NB4 (cell line): Measurements from ENCODE around the gene COPB2.

Source experiments
- DNase-seq: peaks from one replicate; pipeline ENCODE4 v3.0.0; 2010; ENCODE audit warnings: low read depth
- H3K4me3 ChIP-seq: one replicate; pipeline ENCODE4 v1.5.1; 2011; ENCODE audit warnings: mild to moderate bottlenecking, low read depth, low read length, moderate library complexity
- MYC ChIP-seq: IDR thresholded peaks from 2 replicates; pipeline ENCODE4 v1.6.1; 2011; ENCODE audit warnings: low read depth, low read length
- POLR2A ChIP-seq: IDR thresholded peaks from 2 replicates; pipeline ENCODE4 v1.6.1; 2011; ENCODE audit warnings: mild to moderate bottlenecking; ENCODE audit not compliant: insufficient read length; ENCODE audit errors: extremely low read depth
- TF ChIP-seq, protein P1 (sequence below): IDR thresholded peaks from one replicate; pipeline ENCODE4 v1.5.1; 2012; ENCODE audit warnings: low read depth, low read length
- TF ChIP-seq, protein P2 (sequence below): IDR thresholded peaks from 2 replicates; pipeline ENCODE4 v1.6.1; 2011; ENCODE audit warnings: low read depth, low read length

Gene COPB2

DNA sequence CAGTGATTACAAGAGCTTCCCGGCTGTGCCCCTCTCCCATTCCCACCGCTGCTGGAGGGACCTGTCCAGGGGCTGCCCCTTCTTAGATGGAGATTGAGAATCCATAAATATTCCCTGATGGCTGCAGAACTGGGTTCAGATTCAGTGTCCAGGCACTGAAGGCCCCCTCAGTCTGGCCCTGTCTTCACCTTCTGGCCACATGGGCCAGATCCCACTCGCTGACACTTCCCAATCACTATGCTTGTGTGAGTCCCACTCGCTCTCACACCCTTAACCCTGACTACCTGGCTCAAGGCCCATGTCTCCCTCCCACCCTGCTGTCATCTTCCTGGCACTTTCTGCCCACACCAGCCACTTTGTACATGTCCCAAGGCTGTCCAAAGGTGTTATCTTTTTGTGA lies 61.1 kb downstream of the COPB2 start:
- no peak for DNase-seq
- TF ChIP-seq, protein P1, sequence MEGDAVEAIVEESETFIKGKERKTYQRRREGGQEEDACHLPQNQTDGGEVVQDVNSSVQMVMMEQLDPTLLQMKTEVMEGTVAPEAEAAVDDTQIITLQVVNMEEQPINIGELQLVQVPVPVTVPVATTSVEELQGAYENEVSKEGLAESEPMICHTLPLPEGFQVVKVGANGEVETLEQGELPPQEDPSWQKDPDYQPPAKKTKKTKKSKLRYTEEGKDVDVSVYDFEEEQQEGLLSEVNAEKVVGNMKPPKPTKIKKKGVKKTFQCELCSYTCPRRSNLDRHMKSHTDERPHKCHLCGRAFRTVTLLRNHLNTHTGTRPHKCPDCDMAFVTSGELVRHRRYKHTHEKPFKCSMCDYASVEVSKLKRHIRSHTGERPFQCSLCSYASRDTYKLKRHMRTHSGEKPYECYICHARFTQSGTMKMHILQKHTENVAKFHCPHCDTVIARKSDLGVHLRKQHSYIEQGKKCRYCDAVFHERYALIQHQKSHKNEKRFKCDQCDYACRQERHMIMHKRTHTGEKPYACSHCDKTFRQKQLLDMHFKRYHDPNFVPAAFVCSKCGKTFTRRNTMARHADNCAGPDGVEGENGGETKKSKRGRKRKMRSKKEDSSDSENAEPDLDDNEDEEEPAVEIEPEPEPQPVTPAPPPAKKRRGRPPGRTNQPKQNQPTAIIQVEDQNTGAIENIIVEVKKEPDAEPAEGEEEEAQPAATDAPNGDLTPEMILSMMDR: no peak
- TF ChIP-seq, protein P2, sequence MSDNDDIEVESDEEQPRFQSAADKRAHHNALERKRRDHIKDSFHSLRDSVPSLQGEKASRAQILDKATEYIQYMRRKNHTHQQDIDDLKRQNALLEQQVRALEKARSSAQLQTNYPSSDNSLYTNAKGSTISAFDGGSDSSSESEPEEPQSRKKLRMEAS: no peak
- TF ChIP-seq MYC: no peak
- no peak for TF ChIP-seq POLR2A
- H3K4me3 ChIP-seq: no peak overlapping the region

- peak; percentile 54 for DNase-seq
- H3K4me3 ChIP-seq: no peak overlapping the region
These were observed 61.6 kb downstream of the COPB2 start for GRCh38 chr3:139327861-139328260.

DNA sequence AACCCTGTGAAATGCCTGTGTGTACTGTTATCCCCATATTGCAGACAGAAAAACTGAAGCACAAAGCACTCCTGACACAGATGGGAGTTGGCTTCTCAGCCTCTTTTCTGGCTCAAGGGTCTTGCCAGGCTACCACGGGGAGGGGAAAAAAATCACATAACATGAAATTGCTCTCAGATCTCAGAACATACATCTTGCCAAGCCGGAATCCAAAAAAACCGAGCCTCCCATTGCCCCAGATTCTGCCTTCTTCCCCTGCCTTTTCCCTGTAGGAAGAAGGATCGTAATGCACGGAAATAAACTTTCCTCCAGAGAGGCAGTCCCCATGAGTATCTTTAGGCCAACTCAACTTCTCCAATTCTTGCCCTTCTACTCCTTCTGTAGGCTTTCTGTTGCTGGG lies 62.2 kb downstream of the COPB2 start:
- no peak overlapping the region for H3K4me3 ChIP-seq
- TF ChIP-seq POLR2A: no peak
- no peak for TF ChIP-seq MYC
- TF ChIP-seq, protein P1: no peak
- TF ChIP-seq, protein P2: no peak
- no peak for DNase-seq

More at GRCh38 chr3:139327861-139328260, 61.6 kb downstream of the COPB2 start:
- TF ChIP-seq, protein P1: no peak
- TF ChIP-seq, protein P2: peak; percentile 88
- no peak for TF ChIP-seq POLR2A
- TF ChIP-seq MYC: peak; percentile 70

- peak; percentile 40 for DNase-seq
- no peak overlapping the region for H3K4me3 ChIP-seq
- TF ChIP-seq, protein P2: peak; percentile 20; the same call in 1 of the 2 replicates
- TF ChIP-seq POLR2A: no peak
These were observed 62.7 kb downstream of the COPB2 start for GRCh38 chr3:139326707-139327106.

DNA sequence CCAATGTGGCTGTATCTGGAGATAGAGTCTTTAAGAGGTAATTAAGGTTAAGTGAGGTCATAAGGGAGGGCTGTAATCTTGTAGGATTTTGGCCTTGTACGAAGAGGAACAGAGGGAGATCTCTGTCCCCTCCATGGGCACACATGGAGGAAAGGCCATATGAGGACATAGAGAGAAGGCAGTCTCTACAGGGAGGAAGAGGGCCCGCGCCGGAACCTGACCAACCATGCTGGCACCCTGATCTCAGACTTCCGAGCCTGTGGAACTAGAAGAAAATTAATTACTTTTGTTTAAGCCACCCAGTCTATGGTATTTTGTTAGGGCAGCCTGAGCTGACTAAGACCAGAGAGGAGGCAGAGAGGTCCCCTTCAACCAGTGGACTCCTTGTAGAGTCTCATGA lies 63.3 kb downstream of the COPB2 start:
- H3K4me3 ChIP-seq: no peak overlapping the region
- DNase-seq: no peak
- TF ChIP-seq MYC (no peak), POLR2A (no peak)
- TF ChIP-seq, protein P2: no peak
- TF ChIP-seq, protein P1: no peak

DNA sequence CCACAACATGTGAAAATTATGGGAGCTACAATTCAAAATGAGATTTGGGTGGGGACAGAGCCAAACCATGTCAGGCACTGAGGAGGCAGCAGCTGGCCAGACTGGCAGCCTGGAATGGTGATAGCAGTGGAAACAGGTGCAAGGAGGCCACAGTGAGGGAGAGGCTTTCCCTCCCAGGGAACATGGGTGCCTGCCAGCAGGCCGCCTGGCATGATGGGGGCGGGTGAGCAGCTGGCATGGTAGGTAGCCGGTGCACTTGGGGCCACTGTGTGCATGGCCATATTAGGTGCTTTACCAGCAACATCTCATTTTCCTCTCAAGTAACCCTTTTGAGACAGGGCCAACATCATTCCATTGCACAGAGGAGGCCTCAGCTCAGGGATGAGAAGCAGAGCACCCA lies 63.9 kb downstream of the COPB2 start:
- no peak for DNase-seq
- TF ChIP-seq MYC: no peak
- no peak for TF ChIP-seq POLR2A
- TF ChIP-seq, protein P2: no peak
- TF ChIP-seq, protein P1: no peak
- H3K4me3 ChIP-seq: no peak overlapping the region
